ENCODE data around the gene RSPO3.

GRCh38 chr6:127103482-127103881 lies 15.0 kb upstream of the RSPO3 start:
- TF ChIP-seq BHLHE40 (IDR thresholded peaks at IDR 0.05; ENCODE audit: low read length), result no peak
- no peak for TF ChIP-seq SETDB1 (IDR thresholded peaks at IDR 0.05; ENCODE audit: low read length)
- no peak for TF ChIP-seq KLF10 (CRISPR knock-in tag; IDR thresholded peaks at IDR 0.05)
- TF ChIP-seq RFX5 (IDR thresholded peaks at IDR 0.05; ENCODE audit: low read depth, low read length), result no peak
- TF ChIP-seq BRD4 (IDR thresholded peaks at IDR 0.05), result no peak
- TF ChIP-seq LARP7 (IDR thresholded peaks at IDR 0.05), result no peak
- TF ChIP-seq YY1 (IDR thresholded peaks at IDR 0.05; ENCODE audit: borderline replicate concordance in 1 of 3, control insufficient read depth in 1 of 3, extremely low read depth in 1 of 3, insufficient read depth in 3 of 3, insufficient read length in 1 of 3, insufficient replicate concordance in 2 of 3, low read depth in 1 of 3, low read length in 2 of 3), result no peak
- no peak for TF ChIP-seq CTCF (IDR thresholded peaks at IDR 0.05 in 2 of 3, conservative IDR thresholded peaks at IDR 0.05 in 1 of 3; ENCODE audit: insufficient read depth in 2 of 3, low read depth in 1 of 3, low read length in 3 of 3)
- TF ChIP-seq, protein P1, sequence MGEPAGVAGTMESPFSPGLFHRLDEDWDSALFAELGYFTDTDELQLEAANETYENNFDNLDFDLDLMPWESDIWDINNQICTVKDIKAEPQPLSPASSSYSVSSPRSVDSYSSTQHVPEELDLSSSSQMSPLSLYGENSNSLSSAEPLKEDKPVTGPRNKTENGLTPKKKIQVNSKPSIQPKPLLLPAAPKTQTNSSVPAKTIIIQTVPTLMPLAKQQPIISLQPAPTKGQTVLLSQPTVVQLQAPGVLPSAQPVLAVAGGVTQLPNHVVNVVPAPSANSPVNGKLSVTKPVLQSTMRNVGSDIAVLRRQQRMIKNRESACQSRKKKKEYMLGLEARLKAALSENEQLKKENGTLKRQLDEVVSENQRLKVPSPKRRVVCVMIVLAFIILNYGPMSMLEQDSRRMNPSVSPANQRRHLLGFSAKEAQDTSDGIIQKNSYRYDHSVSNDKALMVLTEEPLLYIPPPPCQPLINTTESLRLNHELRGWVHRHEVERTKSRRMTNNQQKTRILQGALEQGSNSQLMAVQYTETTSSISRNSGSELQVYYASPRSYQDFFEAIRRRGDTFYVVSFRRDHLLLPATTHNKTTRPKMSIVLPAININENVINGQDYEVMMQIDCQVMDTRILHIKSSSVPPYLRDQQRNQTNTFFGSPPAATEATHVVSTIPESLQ (CRISPR knock-in tag; IDR thresholded peaks at IDR 0.05), result no peak
- no peak for TF ChIP-seq FOS (IDR thresholded peaks at IDR 0.05; ENCODE audit: extremely low read depth, insufficient read length)

Measured in K562 (cell line).